Body of pancreas (tissue), 4 donors: ENCODE results near the gene LILRA5.

Source experiments
- CTCF ChIP-seq, 7 experiments: fragments of 450-650 bp in 4 of 7; fragments of 200-600 bp in 3 of 7; sonication (generic) in 3 of 7; IDR thresholded peaks; one replicate each; pipeline ENCODE4 v1.5.1; 2016 to 2019; ENCODE audit warnings: antibody characterized with exemption in 7 of 7
- POLR2A ChIP-seq, 3 donors: fragments of 450-650 bp; IDR thresholded peaks; one replicate each; pipeline ENCODE4 v1.6.1; 2016; ENCODE audit warnings: antibody characterized with exemption in 3 of 3, mild to moderate bottlenecking in 2 of 3

- TF ChIP-seq CTCF (IDR thresholded peaks at IDR 0.05) (no peak), POLR2A (IDR thresholded peaks at IDR 0.05) (no peak)
Measured at GRCh38 chr19:54333586-54334298, 20.8 kb upstream of the LILRA5 start.
